Measurements from ENCODE around the gene GCNA.
A peak's percentile ranks its signal among the peaks of the same experiment; 100 is the strongest.
"Not testable (repeated sequence)": the region's sequence is repeated elsewhere in the genome, so short reads cannot be mapped to it uniquely, and the experiment has no call there.

The GCNA gene

DNA sequence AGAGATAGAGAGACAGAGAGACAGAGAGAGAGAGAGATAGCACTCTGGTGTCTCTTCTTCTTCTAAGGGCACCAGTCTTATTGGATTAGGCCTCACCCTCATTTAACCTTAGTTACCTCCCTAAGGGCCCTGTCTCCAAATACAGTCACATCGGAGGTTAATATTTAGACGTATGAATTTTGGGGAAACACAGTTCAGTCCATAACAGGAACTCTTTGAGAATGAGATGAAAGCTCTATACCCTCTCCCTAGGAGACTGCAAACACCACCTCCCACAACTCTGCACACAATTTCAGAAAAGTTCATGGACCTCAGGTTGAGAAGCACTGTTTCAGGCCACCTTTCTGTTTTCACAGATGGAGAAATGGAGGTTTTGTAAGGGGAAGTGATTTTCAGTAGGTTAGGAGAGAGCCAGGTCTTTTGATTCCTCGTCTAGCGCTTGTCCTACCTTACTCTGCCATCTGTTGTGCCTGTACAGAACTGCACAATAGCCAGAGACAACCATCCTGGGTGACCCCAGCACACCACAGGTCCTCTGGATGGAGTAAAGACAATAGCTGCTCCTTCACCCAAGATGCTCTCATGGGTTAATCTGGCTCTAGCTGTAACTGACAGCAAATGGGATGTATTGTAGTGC, 72.2 kb downstream of the GCNA start:
- DNase-seq, result peak in 1 of 2 experiments; percentile 4

DNA sequence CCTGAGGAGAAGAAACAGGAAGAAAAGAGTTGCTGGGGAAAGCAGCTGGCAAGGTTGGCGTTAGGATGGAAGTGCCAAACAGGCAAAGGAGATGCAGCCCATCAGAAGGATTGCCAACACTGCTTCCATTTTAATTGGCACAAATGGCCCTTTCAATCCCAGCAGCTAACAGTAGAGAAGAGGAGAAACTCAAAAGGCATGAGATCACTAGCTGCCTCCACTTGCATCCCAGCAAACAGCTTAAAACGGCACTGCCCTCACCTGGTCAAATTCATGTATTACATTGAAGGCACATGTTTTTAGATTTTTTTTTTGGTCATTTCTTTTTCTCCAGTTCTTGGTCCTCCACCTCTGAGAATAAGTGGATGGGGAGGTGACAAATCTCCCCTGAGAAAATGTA, 74.2 kb downstream of the GCNA start:
- peak; percentile 11 to 49 for DNase-seq

DNA sequence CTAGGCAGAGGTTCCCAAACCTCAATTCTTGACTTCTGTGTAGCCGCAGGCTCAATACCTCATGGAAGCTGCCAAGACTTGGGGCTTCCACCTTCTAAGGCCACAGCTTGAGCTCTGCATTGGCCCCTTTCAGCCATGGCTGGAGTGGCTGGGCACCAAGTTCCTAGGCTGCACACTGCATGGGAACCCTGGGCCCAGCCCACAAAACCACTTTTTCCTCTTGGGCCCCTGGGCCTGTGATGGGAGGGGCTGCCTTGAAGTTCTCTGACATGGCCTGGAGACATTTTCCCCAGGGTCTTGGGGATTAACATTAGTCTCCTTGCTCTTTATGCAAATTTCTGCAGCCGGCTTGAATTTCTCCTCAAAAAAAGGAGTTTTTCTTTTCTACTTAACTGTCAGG, 75.1 kb downstream of the GCNA start:
- DNase-seq, result no peak

DNA sequence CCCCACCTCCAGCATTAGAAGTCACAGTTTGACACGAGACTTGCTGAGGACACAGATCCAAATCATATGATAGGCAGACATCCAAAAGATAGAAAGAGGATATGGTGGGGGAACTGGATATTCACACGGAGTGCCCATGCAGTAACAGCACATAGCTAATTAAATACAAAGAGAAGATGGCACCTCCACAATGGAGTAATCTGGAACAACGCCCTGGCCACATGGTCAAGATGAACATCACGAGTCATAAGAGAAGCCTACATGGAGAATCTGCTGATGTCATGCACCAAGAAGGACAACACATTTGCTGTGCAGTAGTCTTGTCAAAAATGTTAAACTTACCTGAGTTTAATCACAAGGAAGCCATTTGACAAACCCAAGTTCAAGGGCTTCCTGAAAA, 79.0 kb downstream of the GCNA start:
- no peak for DNase-seq

DNA sequence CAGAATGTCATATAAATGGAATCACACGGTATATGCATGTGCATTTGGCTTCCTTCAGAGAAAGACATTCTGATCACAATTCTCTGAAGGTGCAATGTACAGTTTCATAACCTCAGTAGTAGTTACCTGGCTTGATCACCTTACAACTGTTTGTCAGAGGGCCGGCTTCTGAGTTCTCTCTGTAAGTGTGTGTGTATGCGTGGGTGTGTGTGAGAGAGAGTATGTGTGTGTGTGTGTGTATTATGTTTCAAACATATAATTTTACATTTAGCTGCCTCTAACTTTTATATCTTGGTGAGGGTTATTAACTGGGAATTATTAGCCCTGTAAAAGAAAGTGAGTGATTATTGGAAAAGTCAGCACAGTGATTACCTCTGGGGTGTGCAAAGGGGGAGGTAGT, 81.1 kb downstream of the GCNA start:
- DNase-seq, result no peak

DNA sequence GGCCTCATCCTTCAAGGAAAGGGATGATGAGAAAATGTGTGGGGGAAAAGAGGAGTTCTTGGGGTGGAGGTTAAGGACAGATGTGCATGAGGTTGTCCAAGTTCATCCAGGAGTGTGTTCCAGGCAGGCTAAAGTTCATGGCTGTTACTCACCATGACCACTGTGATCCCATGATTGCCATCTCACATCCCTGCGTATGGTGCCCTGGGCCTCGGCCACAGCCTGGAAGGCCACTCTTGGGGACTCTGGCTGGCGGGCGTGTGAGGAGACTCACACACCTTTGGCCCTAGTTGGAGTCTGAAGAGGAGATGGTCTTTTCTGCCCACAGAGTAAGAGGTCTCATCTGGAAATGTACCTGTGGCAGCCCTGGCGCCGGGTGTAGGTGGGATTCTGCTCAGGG, 81.7 kb downstream of the GCNA start:
- DNase-seq, result no peak

DNA sequence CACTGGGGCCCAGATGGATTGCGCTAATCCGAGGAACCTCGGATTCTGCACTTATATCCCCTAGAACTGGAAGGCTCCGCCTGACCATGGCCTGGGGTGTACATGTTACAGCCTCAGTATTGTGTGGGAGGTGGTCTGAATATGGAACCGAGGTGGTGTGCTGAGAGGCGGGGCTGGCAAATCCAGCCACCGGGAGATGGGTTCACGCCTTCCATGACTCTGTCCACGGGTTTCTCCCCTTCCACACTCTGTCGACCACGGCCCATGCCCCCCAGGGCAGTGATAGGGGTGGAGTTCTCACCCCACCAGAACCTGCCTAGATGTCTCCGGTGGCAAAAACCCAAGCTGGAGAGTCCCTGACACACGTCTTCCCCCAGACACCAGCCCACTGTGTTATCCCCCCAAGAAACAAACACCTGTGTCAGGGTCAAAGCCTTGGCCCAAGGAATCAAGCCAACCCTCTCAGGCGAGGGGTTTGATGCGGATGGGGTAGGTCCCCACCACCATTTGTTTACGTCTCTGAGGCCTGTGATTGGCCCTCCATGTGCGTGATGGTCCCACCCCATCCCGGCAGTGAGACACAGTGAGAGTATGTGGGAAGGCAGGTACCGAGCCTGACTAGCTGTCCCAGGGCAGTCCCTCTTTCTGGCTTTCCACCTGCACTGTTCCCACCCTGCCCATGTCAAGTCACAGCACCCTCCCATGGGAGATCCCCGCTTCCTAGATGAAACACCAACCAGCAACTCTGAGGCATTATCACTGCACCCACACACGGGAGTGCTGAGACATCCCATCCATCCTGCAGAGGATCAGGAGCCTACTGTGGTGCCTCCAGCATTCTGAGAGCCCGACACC, 82.6 kb downstream of the GCNA start:
- DNase-seq, result no peak

DNA sequence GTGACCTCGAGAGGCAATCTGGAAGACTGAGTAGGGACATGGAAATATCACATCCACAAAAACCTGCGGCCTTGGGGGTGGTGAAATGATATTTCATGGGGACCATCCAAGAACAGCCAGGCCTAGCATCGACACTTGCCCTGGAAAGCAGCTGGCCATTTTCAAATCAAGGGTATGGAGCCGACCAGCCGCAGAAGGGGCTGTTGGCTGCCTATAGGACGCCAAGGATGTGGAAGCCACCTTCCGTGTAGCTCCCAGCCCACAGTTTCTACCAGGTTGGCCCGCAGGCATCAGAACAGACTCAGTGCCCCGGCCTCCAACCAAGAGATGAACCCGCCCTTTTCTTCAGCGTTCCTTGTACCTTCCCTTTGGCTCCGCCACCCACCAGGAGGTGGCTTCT, 83.7 kb downstream of the GCNA start:
- no peak for DNase-seq

DNA sequence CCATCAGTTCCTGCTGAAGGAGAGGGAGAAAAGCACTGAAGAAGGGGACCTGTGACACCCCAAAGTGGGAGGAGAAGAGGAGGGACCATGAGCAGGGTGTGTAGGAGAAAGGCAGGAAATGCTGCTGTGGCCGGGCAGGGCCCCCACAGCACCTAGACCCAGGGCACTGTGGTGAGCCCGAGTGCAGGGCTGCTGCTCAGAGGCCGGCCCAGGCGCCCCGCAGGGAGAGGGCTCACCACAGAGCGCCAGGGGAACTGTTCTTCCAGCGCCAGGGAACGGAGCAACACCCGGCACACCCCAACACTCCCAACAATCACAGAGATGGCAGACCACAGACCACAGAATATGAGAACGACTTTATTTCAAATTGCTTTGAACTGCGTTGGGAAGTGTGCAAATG, 84.4 kb downstream of the GCNA start:
- not testable (repeated sequence) for DNase-seq

All from NCI-H526 (cell line).